Stimulated activated CD8-positive, alpha-beta memory T cell treated with anti-CD3 and anti-CD28 coated beads, Interleukin-12 subunit alpha, Interleukin-12 subunit beta, amount 100 ng/mL, for 1 hour (primary cell): ENCODE data around the gene ARL6IP4.

Experiments used
- DNase-seq: peaks from one replicate; pipeline ENCODE4 v3.0.0-alpha.2; 2020; ENCODE audit warnings: low read depth

Gene ARL6IP4

GRCh38 chr12:122958198-122958888 is 22.1 kb upstream of the ARL6IP4 start:
- no peak for DNase-seq

DNA sequence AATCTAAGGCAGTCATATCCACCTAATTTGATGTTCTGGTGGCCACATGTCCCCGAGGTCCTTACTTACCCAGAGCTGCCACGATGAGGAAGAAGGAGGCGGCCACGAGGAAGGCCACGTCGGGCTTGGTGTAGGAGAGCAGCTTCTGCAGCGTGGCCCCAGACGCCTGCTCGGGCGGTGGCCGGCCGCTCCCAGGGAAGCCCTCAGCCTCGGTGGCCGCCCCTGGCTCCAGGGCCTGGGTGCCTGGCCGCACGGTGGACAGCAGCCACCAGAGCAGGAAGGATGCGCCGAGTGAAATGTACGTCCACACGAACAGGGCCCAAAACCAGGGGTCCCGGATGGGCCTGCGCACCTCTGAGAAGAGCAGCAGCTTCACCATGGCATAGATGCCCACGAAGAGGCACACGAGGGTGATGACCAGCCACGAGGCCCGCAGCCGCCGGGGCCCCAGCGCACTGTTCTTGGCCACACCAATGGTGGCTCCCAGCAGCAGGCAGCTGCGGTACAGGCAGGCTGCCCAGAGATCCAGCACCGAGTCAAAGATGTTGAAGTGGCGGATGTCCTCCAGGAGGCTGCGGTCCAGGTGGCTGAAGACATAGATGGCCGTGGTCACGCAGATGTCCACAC is 20.8 kb upstream of the ARL6IP4 start:
- no peak for DNase-seq

DNA sequence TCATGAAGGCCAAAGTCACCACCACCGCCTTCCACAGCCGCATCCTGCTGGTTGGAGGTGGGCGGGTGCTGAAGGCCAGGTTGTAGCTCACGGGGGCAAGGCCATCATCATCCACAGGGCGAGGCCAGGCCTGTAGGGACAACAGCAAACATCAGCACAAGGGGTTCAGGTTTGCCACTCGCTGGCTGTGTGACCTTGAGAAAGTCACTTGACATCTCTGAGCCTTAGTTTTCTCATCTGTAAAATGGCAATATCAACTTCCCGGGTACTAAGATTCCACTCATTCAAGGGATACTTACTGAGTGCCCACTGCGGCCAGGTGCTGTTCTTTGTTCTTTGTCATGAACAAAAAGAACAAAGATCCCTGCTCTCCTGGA is 20.3 kb upstream of the ARL6IP4 start:
- DNase-seq: no peak

GRCh38 chr12:122961531-122962329 is 18.8 kb upstream of the ARL6IP4 start:
- no peak for DNase-seq

GRCh38 chr12:122963941-122964265 is 16.6 kb upstream of the ARL6IP4 start:
- DNase-seq: no peak

DNA sequence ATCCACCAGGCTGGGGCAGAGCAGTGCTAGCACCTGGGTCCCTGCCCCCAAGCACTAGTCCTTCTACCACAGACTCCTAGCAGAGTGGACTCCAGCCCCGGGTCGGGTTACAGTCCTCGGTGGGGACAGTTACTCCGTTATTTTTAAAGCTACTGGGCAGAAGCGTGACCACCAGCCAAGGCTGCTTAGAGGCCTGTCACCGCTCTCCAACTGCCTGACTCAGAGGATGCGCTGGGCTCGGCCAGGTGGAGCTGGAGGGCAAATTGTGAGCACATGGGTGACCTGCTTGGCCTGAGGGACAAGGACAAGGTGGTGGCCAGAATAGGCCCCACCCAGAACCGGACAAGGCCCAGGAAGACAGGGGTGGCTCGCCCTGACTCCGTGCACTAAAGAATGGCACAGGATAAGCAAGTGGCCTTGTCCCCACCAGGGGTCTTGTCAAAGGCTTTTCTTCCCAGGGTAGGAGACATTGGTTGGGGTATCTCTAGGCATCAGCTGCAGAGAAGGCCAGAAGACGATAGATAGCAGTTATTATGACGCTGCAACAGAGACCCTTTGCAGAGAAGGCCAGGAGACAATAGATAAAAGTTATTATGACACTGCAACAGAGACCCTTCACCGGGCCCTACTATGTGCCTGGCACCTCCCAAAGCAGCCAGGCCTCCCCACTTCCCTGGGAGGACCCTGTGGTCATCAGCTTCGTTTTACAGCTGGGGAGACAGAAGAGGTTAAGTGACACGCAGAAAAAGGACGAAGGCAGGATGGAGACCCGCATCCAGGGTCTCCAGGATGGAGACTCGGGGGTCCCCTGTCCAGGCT is 15.8 kb upstream of the ARL6IP4 start:
- no peak for DNase-seq

GRCh38 chr12:122965321-122965751 is 15.1 kb upstream of the ARL6IP4 start:
- no peak for DNase-seq

- peak; percentile 85 for DNase-seq
These were observed 14.4 kb upstream of the ARL6IP4 start, which contains the start of gene ABCB9 for GRCh38 chr12:122965851-122966742. Gene ABCB9, minus strand, starts transcription at chr12:122966463. Its CDS starts 6,228 bp downstream, at chr12:122960235.

DNA sequence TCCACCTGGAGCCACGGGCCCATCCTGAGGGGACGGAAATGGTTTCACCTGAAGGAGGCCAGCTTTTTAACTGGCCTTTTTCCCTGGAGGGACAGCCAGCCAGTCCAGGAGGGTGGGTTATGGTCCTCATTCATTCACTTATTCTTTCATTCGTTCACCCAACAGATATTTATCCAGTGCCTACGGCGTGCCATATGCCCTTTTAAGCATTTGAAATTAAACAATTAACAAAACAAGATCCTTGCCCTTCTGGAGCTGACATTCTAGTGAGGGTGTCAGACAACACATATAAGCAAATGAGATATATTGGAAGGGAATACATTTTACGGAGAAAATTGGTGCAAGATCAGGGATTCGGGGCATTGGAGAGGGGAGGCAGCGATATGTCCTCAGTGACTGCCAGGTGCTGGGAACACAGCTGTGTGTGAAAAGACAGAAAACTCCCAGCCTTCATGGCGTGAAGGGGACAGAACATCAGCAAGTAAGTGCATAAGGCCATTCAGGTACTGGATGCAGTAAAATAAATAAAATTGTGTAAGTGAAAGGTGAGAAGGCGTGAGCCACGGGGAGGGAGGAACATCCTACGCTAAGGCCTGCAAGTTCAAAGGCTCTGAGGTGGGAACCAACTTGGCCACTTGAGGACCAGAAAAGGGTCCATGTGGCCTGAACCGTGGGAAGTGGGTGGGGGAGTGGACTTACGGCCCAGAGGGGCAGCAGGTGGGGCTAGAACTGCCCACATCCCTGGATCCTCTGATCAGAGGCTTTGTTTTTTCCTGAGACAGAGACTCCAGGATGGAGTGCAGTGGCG is 13.5 kb upstream of the ARL6IP4 start:
- no peak for DNase-seq

GRCh38 chr12:122968104-122968503 is 12.4 kb upstream of the ARL6IP4 start:
- no peak for DNase-seq

DNA sequence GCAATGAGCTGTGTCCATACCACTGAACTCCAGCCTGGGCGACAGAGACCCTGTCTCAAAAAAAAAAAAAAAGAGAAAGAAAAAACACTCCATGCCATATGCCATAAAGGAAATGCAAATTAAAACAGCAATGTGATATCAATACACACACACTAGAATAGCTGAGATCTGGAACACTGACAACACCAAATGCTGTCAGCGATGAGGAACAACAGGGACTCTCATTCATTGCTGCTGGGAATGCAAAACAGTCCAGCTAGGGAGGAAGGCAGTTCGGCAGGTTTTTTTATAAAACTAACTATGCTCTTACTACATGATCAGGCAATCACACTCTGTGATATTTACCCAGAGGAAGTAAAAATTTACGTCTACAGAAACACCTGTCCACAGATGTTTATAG is 10.8 kb upstream of the ARL6IP4 start:
- DNase-seq: no peak

GRCh38 chr12:122974274-122974891 is 6.1 kb upstream of the ARL6IP4 start:
- DNase-seq: peak; percentile 99

GRCh38 chr12:122974892-122975789 is 5.3 kb upstream of the ARL6IP4 start, which contains the start of gene OGFOD2:
Gene OGFOD2, plus strand, starts transcription at chr12:122975244. Its CDS starts 8 bp downstream, at chr12:122975252.
- peak; percentile 87 for DNase-seq

GRCh38 chr12:122975790-122976647 is 4.5 kb upstream of the ARL6IP4 start:
- no peak for DNase-seq

DNA sequence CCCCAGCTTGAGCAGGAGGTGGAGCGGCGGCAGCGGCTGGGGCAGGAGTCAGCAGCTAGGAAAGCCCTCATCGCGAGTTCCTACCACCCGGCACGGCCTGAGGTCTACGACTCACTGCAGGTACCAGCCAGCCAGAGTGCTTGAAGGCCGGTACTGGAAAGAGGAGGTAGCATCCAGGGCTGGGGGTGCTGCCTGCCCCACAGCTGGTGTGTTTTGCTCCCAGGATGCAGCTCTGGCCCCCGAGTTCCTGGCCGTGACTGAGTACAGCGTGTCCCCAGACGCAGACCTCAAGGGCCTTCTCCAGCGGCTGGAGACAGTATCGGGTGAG is 3.9 kb upstream of the ARL6IP4 start:
- no peak for DNase-seq

DNA sequence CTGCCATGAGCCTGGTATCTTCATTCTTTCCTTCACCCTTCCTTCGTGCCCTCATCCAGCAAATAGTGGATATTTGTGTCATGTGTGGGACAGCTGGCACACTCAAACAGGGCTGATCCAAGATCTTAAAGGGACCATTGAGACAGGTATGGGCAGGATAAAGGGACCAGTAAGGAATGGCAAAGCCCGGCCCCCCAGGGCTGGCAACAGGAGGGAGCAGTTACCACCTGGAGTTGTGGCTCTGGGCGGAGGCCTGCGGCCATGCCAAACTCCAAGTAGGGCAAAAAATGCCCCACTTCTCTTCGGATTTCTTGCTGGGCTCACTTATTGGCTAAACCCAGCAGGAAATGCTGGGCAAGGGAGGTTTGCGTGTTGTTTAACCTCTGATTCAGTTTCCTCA is 3.3 kb upstream of the ARL6IP4 start:
- DNase-seq: no peak

DNA sequence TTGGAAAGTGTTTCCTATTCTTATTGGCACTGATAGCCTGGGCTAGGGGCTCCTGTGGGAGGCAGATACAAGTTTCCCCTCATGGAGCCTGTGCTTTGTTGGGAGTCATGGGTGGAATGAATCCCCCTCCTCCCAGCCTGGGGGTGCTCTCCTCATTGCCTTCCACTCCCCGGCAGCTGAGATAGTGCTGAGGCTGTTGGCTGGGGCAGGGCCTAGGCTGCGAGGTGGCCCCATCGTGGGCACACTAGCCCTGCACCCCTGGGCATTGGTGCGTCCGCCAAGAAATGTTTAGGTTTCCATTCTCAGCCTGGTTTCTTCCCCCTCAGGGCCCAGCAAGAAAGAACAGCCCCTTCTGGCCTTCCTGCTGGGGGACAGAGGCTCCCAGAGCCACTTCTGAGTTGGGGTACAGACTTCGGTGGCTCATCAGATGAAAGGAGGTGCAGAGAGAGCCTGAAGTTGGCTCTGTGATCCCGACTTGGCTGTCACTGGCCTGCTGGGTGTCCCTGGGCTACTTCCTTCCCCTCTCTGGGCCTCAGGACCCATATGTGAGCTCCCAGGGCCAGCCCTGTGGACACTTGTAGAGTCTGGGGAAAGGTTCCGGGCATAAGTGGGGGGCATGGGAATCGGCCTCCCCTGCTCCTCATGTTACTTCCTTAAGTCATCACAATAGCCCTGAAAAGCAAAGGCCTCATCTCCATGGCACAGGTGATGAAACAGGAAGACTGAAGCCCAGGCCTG is 2.7 kb upstream of the ARL6IP4 start:
- no peak for DNase-seq
